Thyroid gland (tissue), 4 donors: ENCODE measurements around the gene EGFR.

Experiments used
- POLR2A ChIP-seq, 2 donors: fragments of 450-650 bp; IDR thresholded peaks; one replicate each; pipeline ENCODE4 v1.6.1; 2017; ENCODE audit warnings: antibody characterized with exemption in 2 of 2, mild to moderate bottlenecking in 2 of 2, moderate library complexity in 1 of 2
- TF ChIP-seq, protein P1 (sequence below), 6 experiments: fragments of 200-600 bp in 3 of 6; fragments of 450-650 bp in 3 of 6; sonication (generic) in 3 of 6; IDR thresholded peaks; one replicate each; pipeline ENCODE4 v1.5.1; 2016 to 2019; ENCODE audit warnings: antibody characterized with exemption in 6 of 6, mild to moderate bottlenecking in 2 of 6, inconsistent platforms in 1 of 6, moderate library complexity in 1 of 6

- TF ChIP-seq POLR2A (IDR thresholded peaks at IDR 0.05): no peak
- TF ChIP-seq, protein P1, sequence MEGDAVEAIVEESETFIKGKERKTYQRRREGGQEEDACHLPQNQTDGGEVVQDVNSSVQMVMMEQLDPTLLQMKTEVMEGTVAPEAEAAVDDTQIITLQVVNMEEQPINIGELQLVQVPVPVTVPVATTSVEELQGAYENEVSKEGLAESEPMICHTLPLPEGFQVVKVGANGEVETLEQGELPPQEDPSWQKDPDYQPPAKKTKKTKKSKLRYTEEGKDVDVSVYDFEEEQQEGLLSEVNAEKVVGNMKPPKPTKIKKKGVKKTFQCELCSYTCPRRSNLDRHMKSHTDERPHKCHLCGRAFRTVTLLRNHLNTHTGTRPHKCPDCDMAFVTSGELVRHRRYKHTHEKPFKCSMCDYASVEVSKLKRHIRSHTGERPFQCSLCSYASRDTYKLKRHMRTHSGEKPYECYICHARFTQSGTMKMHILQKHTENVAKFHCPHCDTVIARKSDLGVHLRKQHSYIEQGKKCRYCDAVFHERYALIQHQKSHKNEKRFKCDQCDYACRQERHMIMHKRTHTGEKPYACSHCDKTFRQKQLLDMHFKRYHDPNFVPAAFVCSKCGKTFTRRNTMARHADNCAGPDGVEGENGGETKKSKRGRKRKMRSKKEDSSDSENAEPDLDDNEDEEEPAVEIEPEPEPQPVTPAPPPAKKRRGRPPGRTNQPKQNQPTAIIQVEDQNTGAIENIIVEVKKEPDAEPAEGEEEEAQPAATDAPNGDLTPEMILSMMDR (IDR thresholded peaks at IDR 0.05): no peak
These were observed 59.9 kb downstream of the EGFR start for GRCh38 chr7:55078465-55079372.
